Measurements from ENCODE around the gene PPP3R1. TPM values are rescaled to one million over a fixed set of nuclear protein-coding genes. Genes with fewer than 3 reads are reported as not detected.
A peak's percentile ranks its signal among the peaks of the same experiment; 100 is the strongest.

The PPP3R1 gene
- total and polyA plus RNA-seq, 2 of the 4 experiments (the other 2 are of a cell fraction), result 9.1 to 17.3 TPM

DNA sequence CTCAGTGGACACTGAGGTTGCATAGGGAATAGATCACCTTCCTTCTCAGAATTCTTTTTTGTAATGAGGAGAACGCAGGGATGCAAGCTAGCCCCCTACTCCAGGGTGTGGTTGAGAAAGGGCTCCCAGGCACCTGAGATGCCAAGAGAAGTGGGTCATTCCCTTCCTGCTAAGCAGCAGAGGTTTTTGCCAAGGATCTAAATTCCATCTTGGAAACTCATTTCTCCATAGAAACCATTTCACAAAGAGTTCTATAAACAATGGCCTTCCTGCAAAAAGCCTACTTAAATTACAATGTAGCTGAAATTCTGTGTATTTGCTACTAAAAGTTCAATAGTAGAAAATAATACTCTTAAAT lies 3.7 kb upstream of the PPP3R1 start:
- H3K27me3 ChIP-seq (ENCODE audit: control insufficient read depth, insufficient read depth, low read length), result no peaks in the 10 kb centered on the region
- H3K4ac ChIP-seq (ENCODE audit: low read depth, low read length), result peak overlapping the region; percentile 64; the same call in 1 of the 2 replicates
- H3K9me3 ChIP-seq (ENCODE audit: control insufficient read depth, insufficient read depth, low read length), result no peaks in the 10 kb centered on the region
- peak overlapping the region; percentile 20; the same call in 1 of the 2 replicates for H4K91ac ChIP-seq (ENCODE audit: insufficient read depth, low read depth, low read length)
- H4K20me1 ChIP-seq (ENCODE audit: insufficient read depth, low read length), result peaks cover 5% of the 10 kb centered on the region
- peak overlapping the region; percentile 79 for H2AFZ ChIP-seq (replicated peaks; ENCODE audit: low read length, poor library complexity)
- H2BK15ac ChIP-seq (ENCODE audit: low read depth, low read length), result no peak overlapping the region; the same call in 2 of the 3 replicates
- peak overlapping the region; percentile 45 for H3K4me2 ChIP-seq (ENCODE audit: low read depth, low read length)
- no peak overlapping the region for H3K4me3 ChIP-seq (ENCODE audit: insufficient read depth, low read depth, low read length)
- H2AK5ac ChIP-seq (ENCODE audit: low read depth, low read length), result peak overlapping the region; percentile 54; the same call in 1 of the 2 replicates
- H3K36me3 ChIP-seq (ENCODE audit: control insufficient read depth, insufficient read depth, low read length), result no peaks in the 10 kb centered on the region
- peaks cover 6% of the 10 kb centered on the region for H3K9me1 ChIP-seq (ENCODE audit: insufficient read depth, low read length)
- BruUV-seq (replicated peaks), result no TSS peak
- H4K5ac ChIP-seq (ENCODE audit: low read depth, low read length), result no peak overlapping the region
- H3K4me1 ChIP-seq (ENCODE audit: control insufficient read depth, insufficient read depth, low read length), result peaks cover 12% of the 10 kb centered on the region
- H3K9ac ChIP-seq (ENCODE audit: low read depth, low read length), result no peak overlapping the region
- DNase-seq (peak; percentile 83), ATAC-seq (ENCODE audit: low read depth) (no peak)
- H4K8ac ChIP-seq (ENCODE audit: low read depth in 2 of 2, low read length in 2 of 2), result peak overlapping the region in 1 of 2 experiments; percentile 61; a peak in 1 of 4 replicates
- no peak overlapping the region for H3K14ac ChIP-seq (replicated peaks; ENCODE audit: low read depth, low read length)
- peak overlapping the region; percentile 35; the same call in 1 of the 2 replicates for H2BK120ac ChIP-seq (ENCODE audit: low read depth, low read length)
- H3K56ac ChIP-seq (ENCODE audit: extremely low read depth, insufficient read depth, low read length), result no peak overlapping the region
- ChIA-PET POLR2A (ENCODE audit: unreplicated experiment) (no interaction called here), CTCF (no interaction called here)
- peak overlapping the region; percentile 91 for H2AK9ac ChIP-seq (replicated peaks; ENCODE audit: low read depth, low read length, poor library complexity)
- H3K79me1 ChIP-seq (ENCODE audit: low read depth in 1 of 2, low read length in 2 of 2), result peaks cover 11 to 30% of the 10 kb centered on the region in 2 experiments
- WGBS, 2 experiments (ENCODE audit: extremely low coverage in 2 of 2, insufficient read length in 1 of 2), result no CpG with 5 or more reads among the region's 1 CpG
- H3K23ac ChIP-seq (ENCODE audit: low read depth, low read length), result peak overlapping the region; percentile 53; the same call in 1 of the 2 replicates
- dilution Hi-C loops (cut with HindIII; ENCODE audit: low sequenced_read_pairs, unreplicated experiment) (no loop called here), intact Hi-C loops (cut with micrococcal nuclease) (no loop called here), in situ Hi-C loops (cut with MboI; ENCODE audit: low sequenced_read_pairs) (no loop called here)
- TF ChIP-seq NFE2L2 (IDR thresholded peaks at IDR 0.05; ENCODE audit: low read depth, low read length) (no peak), FOS (IDR thresholded peaks at IDR 0.05; ENCODE audit: low read depth, low read length) (no peak), RFX5 (IDR thresholded peaks at IDR 0.05; ENCODE audit: low read depth, low read length) (no peak), MAZ (IDR thresholded peaks at IDR 0.05; ENCODE audit: borderline replicate concordance, low read depth, low read length) (no peak), CHD1 (IDR thresholded peaks at IDR 0.05; ENCODE audit: low read depth, low read length) (no peak), MXI1 (IDR thresholded peaks at IDR 0.05; ENCODE audit: borderline replicate concordance, low read depth, low read length) (no peak), RAD21 (IDR thresholded peaks at IDR 0.05; ENCODE audit: low read length) (no peak), CEBPB (IDR thresholded peaks at IDR 0.05; ENCODE audit: low read depth, low read length) (no peak), SMC3 (IDR thresholded peaks at IDR 0.05; ENCODE audit: low read depth, low read length) (no peak), RCOR1 (IDR thresholded peaks at IDR 0.05; ENCODE audit: insufficient replicate concordance, low read length) (no peak), POLR2A (IDR thresholded peaks at IDR 0.05; ENCODE audit: low read depth, low read length) (no peak), MAFK (IDR thresholded peaks at IDR 0.05; ENCODE audit: low read depth, low read length) (no peak), BHLHE40 (IDR thresholded peaks at IDR 0.05; ENCODE audit: low read depth, low read length) (no peak)
- TF ChIP-seq, protein P1, sequence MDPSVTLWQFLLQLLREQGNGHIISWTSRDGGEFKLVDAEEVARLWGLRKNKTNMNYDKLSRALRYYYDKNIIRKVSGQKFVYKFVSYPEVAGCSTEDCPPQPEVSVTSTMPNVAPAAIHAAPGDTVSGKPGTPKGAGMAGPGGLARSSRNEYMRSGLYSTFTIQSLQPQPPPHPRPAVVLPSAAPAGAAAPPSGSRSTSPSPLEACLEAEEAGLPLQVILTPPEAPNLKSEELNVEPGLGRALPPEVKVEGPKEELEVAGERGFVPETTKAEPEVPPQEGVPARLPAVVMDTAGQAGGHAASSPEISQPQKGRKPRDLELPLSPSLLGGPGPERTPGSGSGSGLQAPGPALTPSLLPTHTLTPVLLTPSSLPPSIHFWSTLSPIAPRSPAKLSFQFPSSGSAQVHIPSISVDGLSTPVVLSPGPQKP (IDR thresholded peaks at IDR 0.05; ENCODE audit: borderline replicate concordance, low read depth, low read length), result no peak
- TF ChIP-seq, protein P2, sequence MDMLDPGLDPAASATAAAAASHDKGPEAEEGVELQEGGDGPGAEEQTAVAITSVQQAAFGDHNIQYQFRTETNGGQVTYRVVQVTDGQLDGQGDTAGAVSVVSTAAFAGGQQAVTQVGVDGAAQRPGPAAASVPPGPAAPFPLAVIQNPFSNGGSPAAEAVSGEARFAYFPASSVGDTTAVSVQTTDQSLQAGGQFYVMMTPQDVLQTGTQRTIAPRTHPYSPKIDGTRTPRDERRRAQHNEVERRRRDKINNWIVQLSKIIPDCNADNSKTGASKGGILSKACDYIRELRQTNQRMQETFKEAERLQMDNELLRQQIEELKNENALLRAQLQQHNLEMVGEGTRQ (IDR thresholded peaks at IDR 0.05; ENCODE audit: low read depth, low read length), result no peak
- TF ChIP-seq, protein P3, sequence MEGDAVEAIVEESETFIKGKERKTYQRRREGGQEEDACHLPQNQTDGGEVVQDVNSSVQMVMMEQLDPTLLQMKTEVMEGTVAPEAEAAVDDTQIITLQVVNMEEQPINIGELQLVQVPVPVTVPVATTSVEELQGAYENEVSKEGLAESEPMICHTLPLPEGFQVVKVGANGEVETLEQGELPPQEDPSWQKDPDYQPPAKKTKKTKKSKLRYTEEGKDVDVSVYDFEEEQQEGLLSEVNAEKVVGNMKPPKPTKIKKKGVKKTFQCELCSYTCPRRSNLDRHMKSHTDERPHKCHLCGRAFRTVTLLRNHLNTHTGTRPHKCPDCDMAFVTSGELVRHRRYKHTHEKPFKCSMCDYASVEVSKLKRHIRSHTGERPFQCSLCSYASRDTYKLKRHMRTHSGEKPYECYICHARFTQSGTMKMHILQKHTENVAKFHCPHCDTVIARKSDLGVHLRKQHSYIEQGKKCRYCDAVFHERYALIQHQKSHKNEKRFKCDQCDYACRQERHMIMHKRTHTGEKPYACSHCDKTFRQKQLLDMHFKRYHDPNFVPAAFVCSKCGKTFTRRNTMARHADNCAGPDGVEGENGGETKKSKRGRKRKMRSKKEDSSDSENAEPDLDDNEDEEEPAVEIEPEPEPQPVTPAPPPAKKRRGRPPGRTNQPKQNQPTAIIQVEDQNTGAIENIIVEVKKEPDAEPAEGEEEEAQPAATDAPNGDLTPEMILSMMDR (conservative IDR thresholded peaks at IDR 0.05; ENCODE audit: low read depth, low read length), result no peak
- no peak overlapping the region for H3K18ac ChIP-seq (ENCODE audit: low read depth, low read length)
- H3K27ac ChIP-seq (ENCODE audit: insufficient read depth, low read length), result no peak overlapping the region
- peak overlapping the region; percentile 72 for H2BK5ac ChIP-seq (ENCODE audit: low read depth, low read length, poor library complexity, severe bottlenecking)
- peak overlapping the region; percentile 75; the same call in 1 of the 2 replicates for H2BK20ac ChIP-seq (ENCODE audit: low read depth, low read length)
